ENCODE data around the gene LCLAT1.

Gene LCLAT1

DNA sequence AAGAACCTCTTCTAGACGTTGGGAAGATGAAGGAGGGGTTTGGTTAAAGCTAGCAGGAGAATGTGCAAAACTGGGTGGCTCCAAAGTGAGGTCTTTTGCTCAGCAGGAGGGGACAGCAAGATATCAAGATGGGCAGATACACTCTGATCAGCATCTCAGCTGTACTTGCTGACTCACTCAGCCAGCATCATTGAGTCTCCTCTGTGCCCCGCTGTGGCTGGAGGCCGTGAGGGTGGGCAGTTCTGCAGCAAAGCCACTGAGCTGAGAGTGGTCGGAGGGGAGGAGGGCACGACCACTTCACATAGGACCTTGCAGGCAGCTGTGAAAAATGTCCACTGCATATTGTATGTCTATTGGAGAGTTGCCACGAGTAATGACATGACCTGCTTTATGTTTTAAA lies 208.2 kb downstream of the LCLAT1 start:
- no peak overlapping the region for H3K4me3 ChIP-seq (ENCODE audit: low read depth, low read length)
- TF ChIP-seq ZBTB10 (tag by site-specific recombination; IDR thresholded peaks at IDR 0.05) (no peak), ZNF394 (tag by site-specific recombination; IDR thresholded peaks at IDR 0.05; ENCODE audit: borderline replicate concordance) (no peak), ZNF529 (tag by site-specific recombination; IDR thresholded peaks at IDR 0.05; ENCODE audit: insufficient replicate concordance) (no peak), ZNF645 (tag by site-specific recombination; IDR thresholded peaks at IDR 0.05) (no peak)
- no peaks in the 10 kb centered on the region for H3K4me1 ChIP-seq (ENCODE audit: control insufficient read depth, insufficient read depth, low read length)
- POLR2A ChIA-PET: no interaction called here
- no peaks in the 10 kb centered on the region for H3K9me3 ChIP-seq (ENCODE audit: control insufficient read depth, insufficient read depth, low read depth, low read length)
- CTCF ChIA-PET: interaction anchor here (1.3 kb wide), 1 partner anchor 176 kb away, joined by 3 read pairs; no protein-coding TSS in a partner anchor
- H3K27ac ChIP-seq (ENCODE audit: extremely low read depth, low read depth, low read length): no peak overlapping the region
- H3K36me3 ChIP-seq (ENCODE audit: control insufficient read depth in 2 of 2, insufficient read depth in 1 of 2, low read length in 2 of 2): no peaks in the 10 kb centered on the region

- ChIA-PET CTCF (interaction anchor here (1.3 kb wide), 1 partner anchor 177 kb away, joined by 3 read pairs; no protein-coding TSS in a partner anchor), POLR2A (no interaction called here)
- no peak overlapping the region for H3K27ac ChIP-seq (ENCODE audit: extremely low read depth, low read depth, low read length)
- no peaks in the 10 kb centered on the region for H3K36me3 ChIP-seq (ENCODE audit: control insufficient read depth in 2 of 2, insufficient read depth in 1 of 2, low read length in 2 of 2)
- no peaks in the 10 kb centered on the region for H3K9me3 ChIP-seq (ENCODE audit: control insufficient read depth, insufficient read depth, low read depth, low read length)
- no peak overlapping the region for H3K4me3 ChIP-seq (ENCODE audit: low read depth, low read length)
- TF ChIP-seq, protein P1, sequence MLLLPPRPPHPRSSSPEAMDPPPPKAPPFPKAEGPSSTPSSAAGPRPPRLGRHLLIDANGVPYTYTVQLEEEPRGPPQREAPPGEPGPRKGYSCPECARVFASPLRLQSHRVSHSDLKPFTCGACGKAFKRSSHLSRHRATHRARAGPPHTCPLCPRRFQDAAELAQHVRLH (tag by site-specific recombination; IDR thresholded peaks at IDR 0.05): no peak
- no peak for TF ChIP-seq SETDB1 (IDR thresholded peaks at IDR 0.05; ENCODE audit: insufficient read length, low read length)
- TF ChIP-seq ZNF621 (tag by site-specific recombination; IDR thresholded peaks at IDR 0.05): no peak
- no peak for TF ChIP-seq ZNF350 (tag by site-specific recombination; IDR thresholded peaks at IDR 0.05)
- TF ChIP-seq ZNF221 (tag by site-specific recombination; IDR thresholded peaks at IDR 0.05; ENCODE audit: borderline replicate concordance): no peak
- TF ChIP-seq, protein P2, sequence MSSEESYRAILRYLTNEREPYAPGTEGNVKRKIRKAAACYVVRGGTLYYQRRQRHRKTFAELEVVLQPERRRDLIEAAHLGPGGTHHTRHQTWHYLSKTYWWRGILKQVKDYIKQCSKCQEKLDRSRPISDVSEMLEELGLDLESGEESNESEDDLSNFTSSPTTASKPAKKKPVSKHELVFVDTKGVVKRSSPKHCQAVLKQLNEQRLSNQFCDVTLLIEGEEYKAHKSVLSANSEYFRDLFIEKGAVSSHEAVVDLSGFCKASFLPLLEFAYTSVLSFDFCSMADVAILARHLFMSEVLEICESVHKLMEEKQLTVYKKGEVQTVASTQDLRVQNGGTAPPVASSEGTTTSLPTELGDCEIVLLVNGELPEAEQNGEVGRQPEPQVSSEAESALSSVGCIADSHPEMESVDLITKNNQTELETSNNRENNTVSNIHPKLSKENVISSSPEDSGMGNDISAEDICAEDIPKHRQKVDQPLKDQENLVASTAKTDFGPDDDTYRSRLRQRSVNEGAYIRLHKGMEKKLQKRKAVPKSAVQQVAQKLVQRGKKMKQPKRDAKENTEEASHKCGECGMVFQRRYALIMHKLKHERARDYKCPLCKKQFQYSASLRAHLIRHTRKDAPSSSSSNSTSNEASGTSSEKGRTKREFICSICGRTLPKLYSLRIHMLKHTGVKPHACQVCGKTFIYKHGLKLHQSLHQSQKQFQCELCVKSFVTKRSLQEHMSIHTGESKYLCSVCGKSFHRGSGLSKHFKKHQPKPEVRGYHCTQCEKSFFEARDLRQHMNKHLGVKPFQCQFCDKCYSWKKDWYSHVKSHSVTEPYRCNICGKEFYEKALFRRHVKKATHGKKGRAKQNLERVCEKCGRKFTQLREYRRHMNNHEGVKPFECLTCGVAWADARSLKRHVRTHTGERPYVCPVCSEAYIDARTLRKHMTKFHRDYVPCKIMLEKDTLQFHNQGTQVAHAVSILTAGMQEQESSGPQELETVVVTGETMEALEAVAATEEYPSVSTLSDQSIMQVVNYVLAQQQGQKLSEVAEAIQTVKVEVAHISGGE (tag by site-specific recombination; conservative IDR thresholded peaks at IDR 0.05; ENCODE audit: low read depth): no peak
- TF ChIP-seq ZIC2 (tag by site-specific recombination; IDR thresholded peaks at IDR 0.05): peak; percentile 50; the same call in 1 of the 2 replicates
- no peak for TF ChIP-seq ZNF366 (tag by site-specific recombination; conservative IDR thresholded peaks at IDR 0.05)
- H3K4me1 ChIP-seq (ENCODE audit: control insufficient read depth, insufficient read depth, low read length): no peaks in the 10 kb centered on the region
Measured at GRCh38 chr2:30655660-30656059, 208.6 kb downstream of the LCLAT1 start.

DNA sequence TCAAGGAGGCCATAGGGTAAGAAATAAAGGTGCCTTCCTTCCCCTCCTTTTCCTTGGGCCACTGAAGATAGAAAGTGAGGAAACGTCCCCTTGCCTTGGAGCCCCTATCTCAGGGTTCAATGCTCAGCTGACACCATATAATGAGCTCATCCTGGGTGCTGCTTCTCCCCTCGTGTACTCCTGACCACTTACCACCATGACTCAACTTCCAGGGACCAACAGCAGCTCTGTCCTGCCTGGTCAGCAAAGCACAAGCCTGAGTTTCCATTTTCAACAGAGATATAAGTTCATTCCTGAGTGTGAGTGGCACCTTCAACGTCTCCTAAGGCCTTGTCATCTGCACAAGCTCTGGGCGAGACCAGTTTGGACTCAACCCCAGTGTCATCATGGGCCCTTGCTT lies 209.0 kb downstream of the LCLAT1 start:
- Histone ChIP-seq H3K4me3 (ENCODE audit: low read depth, low read length) (no peak overlapping the region), H3K27ac (ENCODE audit: extremely low read depth, low read depth, low read length) (no peak overlapping the region), H3K9me3 (ENCODE audit: control insufficient read depth, insufficient read depth, low read depth, low read length) (no peaks in the 10 kb centered on the region), H3K36me3 (ENCODE audit: control insufficient read depth in 2 of 2, insufficient read depth in 1 of 2, low read length in 2 of 2) (no peaks in the 10 kb centered on the region), H3K4me1 (ENCODE audit: control insufficient read depth, insufficient read depth, low read length) (no peaks in the 10 kb centered on the region)
- ChIA-PET CTCF (interaction anchor here (1.3 kb wide), 1 partner anchor 177 kb away, joined by 3 read pairs; no protein-coding TSS in a partner anchor), POLR2A (no interaction called here)
- TF ChIP-seq ZSCAN5A (tag by site-specific recombination; IDR thresholded peaks at IDR 0.05) (no peak), MYNN (tag by site-specific recombination; IDR thresholded peaks at IDR 0.05; ENCODE audit: borderline replicate concordance) (no peak)

Measured in HEK293 (cell line).